ENCODE data around the gene FAAP20. TPM values are rescaled to one million over a fixed set of nuclear protein-coding genes. Genes with fewer than 3 reads are reported as not detected.

FAAP20 gene
- total RNA-seq, 1 donor = 25.3 TPM

DNA sequence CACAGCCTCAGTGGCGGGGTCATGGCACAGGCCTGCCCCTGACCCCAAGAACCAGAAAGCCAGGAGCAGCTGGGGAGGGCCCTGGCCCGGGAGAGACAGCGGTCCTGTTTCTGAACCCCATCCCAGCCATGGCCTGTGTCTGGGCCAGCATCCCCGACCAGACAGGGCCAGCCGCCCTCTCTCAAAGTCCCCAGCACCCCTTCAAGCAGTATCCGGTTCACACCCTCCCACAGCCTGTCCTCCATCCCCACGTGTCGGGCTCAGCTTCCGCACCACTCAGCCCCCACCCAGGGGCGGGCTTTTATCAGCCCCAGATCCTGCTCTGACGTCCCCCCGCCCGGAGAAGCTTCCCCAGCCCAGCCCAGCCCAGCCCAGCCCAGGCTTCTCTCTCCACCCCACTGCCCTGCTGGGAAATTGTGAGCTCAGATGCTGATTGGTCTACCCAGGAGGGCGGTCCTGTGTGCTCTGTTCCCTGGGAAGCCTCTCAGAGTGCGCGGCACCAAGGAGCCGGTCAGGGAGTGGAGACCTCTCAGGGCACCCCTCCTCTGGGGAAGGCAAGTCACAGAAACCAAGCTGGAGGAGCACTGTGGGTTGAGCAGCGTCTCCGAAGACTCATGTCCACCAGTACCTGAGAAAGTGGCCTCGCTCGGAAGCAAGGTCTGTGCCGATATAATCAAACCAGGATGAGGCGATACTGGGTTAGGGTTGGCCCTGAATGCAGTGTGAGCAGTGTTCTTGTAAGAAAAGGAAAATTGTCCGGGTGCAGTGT lies 4.7 kb upstream of the FAAP20 start:
- no peaks in the 10 kb centered on the region for H3K36me3 ChIP-seq (ENCODE audit: insufficient read depth, low read length)
- H4K20me1 ChIP-seq (ENCODE audit: insufficient read depth, low read length) = no peaks in the 10 kb centered on the region
- H3K9me3 ChIP-seq (ENCODE audit: low read depth, low read length) = no peaks in the 10 kb centered on the region
- peak overlapping the region; percentile 80 for H3K4me3 ChIP-seq (ENCODE audit: insufficient read depth, low read length)
- H3K79me2 ChIP-seq (ENCODE audit: insufficient read depth, low read length) = peaks cover 9% of the 10 kb centered on the region
- no peaks in the 10 kb centered on the region for H3K27me3 ChIP-seq (ENCODE audit: insufficient read depth, low read length)
- H3K4me1 ChIP-seq (ENCODE audit: insufficient read depth, low read length) = peaks cover 6% of the 10 kb centered on the region
- H3K27ac ChIP-seq (ENCODE audit: low read depth, low read length) = peak overlapping the region; percentile 72
- peak overlapping the region; percentile 97 for H2AFZ ChIP-seq (ENCODE audit: low read length)
- peak overlapping the region; percentile 93 for H3K4me2 ChIP-seq (ENCODE audit: insufficient read depth, low read length)
- peak; percentile 100 for DNase-seq (ENCODE audit: insufficient read length, low spot score, missing footprints)
- TF ChIP-seq, protein P1, sequence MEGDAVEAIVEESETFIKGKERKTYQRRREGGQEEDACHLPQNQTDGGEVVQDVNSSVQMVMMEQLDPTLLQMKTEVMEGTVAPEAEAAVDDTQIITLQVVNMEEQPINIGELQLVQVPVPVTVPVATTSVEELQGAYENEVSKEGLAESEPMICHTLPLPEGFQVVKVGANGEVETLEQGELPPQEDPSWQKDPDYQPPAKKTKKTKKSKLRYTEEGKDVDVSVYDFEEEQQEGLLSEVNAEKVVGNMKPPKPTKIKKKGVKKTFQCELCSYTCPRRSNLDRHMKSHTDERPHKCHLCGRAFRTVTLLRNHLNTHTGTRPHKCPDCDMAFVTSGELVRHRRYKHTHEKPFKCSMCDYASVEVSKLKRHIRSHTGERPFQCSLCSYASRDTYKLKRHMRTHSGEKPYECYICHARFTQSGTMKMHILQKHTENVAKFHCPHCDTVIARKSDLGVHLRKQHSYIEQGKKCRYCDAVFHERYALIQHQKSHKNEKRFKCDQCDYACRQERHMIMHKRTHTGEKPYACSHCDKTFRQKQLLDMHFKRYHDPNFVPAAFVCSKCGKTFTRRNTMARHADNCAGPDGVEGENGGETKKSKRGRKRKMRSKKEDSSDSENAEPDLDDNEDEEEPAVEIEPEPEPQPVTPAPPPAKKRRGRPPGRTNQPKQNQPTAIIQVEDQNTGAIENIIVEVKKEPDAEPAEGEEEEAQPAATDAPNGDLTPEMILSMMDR (IDR thresholded peaks at IDR 0.05; ENCODE audit: extremely low read depth, low read depth, low read length) = no peak

DNA sequence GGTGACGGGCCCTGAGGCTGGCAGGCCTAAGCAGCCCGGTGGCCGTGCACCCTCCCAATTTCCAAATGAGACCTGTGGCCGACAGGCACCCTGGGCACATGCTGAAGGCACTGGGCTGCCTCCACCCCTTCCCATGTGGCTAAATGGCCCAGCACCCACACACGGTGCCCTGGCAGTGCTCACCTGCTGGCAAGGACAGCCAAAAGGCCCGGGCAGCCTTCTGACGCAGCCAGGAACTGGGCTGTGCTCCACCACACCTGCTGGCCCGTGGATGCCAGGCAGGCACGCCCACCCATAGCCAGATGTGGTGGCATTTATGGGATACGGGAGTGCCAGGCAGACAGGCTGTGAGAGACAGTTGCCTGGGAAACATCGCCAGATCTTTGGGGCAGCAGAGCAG lies 4.0 kb upstream of the FAAP20 start:
- Histone ChIP-seq H3K4me1 (ENCODE audit: insufficient read depth, low read length) (peaks cover 8% of the 10 kb centered on the region), H3K79me2 (ENCODE audit: insufficient read depth, low read length) (peaks cover 13% of the 10 kb centered on the region), H3K27ac (ENCODE audit: low read depth, low read length) (peak overlapping the region; percentile 37), H4K20me1 (ENCODE audit: insufficient read depth, low read length) (no peaks in the 10 kb centered on the region), H3K36me3 (ENCODE audit: insufficient read depth, low read length) (no peaks in the 10 kb centered on the region), H3K4me2 (ENCODE audit: insufficient read depth, low read length) (peak overlapping the region; percentile 93), H3K4me3 (ENCODE audit: insufficient read depth, low read length) (no peak overlapping the region), H3K9me3 (ENCODE audit: low read depth, low read length) (no peaks in the 10 kb centered on the region), H2AFZ (ENCODE audit: low read length) (no peak overlapping the region), H3K27me3 (ENCODE audit: insufficient read depth, low read length) (no peaks in the 10 kb centered on the region)
- TF ChIP-seq, protein P1 (IDR thresholded peaks at IDR 0.05; ENCODE audit: extremely low read depth, low read depth, low read length) = no peak
- DNase-seq (ENCODE audit: insufficient read length, low spot score, missing footprints) = no peak

DNA sequence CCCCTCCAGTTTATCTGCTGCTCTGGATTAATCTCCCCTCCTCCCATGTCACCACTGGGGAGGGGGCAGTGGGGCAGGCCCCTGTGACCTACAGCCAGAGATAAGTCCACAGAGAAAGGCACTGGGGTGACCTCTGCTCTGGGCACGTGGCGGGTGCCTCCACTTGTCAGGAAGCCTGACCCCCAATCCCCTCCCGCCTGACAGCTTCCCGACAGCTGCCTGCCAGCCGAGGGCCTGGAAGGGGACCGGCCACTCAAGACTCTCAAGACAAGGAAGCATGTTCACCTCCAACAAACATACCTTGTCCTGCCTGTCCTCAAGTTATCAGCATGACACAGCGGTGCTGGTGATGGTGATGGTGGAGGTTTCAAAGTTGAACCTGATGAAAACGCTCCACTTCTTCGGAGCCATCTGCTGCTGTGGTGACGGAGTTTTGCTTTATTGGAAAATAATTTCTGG lies 3.2 kb upstream of the FAAP20 start:
- Histone ChIP-seq H3K27ac (ENCODE audit: low read depth, low read length) (no peak overlapping the region), H3K4me1 (ENCODE audit: insufficient read depth, low read length) (peaks cover 8% of the 10 kb centered on the region), H4K20me1 (ENCODE audit: insufficient read depth, low read length) (no peaks in the 10 kb centered on the region), H2AFZ (ENCODE audit: low read length) (no peak overlapping the region), H3K79me2 (ENCODE audit: insufficient read depth, low read length) (peaks cover 22% of the 10 kb centered on the region), H3K4me2 (ENCODE audit: insufficient read depth, low read length) (no peak overlapping the region), H3K4me3 (ENCODE audit: insufficient read depth, low read length) (no peak overlapping the region), H3K36me3 (ENCODE audit: insufficient read depth, low read length) (no peaks in the 10 kb centered on the region), H3K27me3 (ENCODE audit: insufficient read depth, low read length) (no peaks in the 10 kb centered on the region), H3K9me3 (ENCODE audit: low read depth, low read length) (no peaks in the 10 kb centered on the region)
- TF ChIP-seq, protein P1 (IDR thresholded peaks at IDR 0.05; ENCODE audit: extremely low read depth, low read depth, low read length) = no peak
- no peak for DNase-seq (ENCODE audit: insufficient read length, low spot score, missing footprints)

DNA sequence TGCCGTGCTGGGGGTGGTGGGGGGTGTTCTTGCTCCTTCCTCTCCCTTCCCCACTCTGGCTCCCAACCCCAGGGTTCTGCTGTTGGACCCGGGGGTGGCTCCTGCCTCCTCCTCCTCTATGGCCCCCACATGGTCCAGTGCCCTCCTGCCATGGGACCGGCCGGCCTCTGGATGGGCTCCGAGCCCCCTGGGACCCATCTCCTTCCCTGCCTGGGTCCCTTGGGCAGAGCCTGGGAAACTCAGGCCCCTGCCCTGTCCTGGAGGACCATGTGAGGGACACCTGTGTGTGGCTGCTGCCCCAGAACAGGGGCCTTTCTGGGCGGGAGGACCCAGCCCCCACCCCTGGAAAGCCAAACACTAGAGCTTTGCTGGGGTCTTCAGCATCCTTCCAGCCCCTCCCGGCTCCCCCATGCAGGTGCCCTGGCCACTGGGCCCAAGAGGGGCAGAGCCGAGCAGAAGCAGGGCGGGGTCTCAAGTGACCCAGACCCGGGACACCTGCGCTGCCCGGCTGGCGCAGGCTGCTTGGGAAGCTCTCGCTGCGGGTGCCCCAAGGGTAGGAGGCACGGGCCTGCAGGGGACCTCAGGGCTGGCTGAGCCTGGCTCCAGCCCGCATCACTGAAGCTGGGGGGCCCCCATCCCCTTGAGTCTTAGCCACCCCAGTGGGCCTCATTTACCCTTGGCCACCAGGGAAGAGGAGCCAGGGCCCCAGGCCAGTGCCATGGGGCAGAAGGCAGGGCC lies 2.5 kb upstream of the FAAP20 start:
- Histone ChIP-seq H3K4me1 (ENCODE audit: insufficient read depth, low read length) (peaks cover 8% of the 10 kb centered on the region), H4K20me1 (ENCODE audit: insufficient read depth, low read length) (no peaks in the 10 kb centered on the region)

More for the DNA sequence above, 2.5 kb upstream of the FAAP20 start:
- Histone ChIP-seq H3K4me2 (ENCODE audit: insufficient read depth, low read length) (no peak overlapping the region), H3K79me2 (ENCODE audit: insufficient read depth, low read length) (peaks cover 28% of the 10 kb centered on the region), H3K36me3 (ENCODE audit: insufficient read depth, low read length) (no peaks in the 10 kb centered on the region), H3K27ac (ENCODE audit: low read depth, low read length) (no peak overlapping the region), H3K27me3 (ENCODE audit: insufficient read depth, low read length) (no peaks in the 10 kb centered on the region), H2AFZ (ENCODE audit: low read length) (no peak overlapping the region), H3K9me3 (ENCODE audit: low read depth, low read length) (no peaks in the 10 kb centered on the region), H3K4me3 (ENCODE audit: insufficient read depth, low read length) (no peak overlapping the region)
- TF ChIP-seq, protein P1 (IDR thresholded peaks at IDR 0.05; ENCODE audit: extremely low read depth, low read depth, low read length) = no peak
- DNase-seq (ENCODE audit: insufficient read length, low spot score, missing footprints) = no peak

Data from osteoblast (primary cell).